A549 (cell line): ENCODE data around the gene FER.

Source experiments
- BHLHE40 ChIP-seq: IDR thresholded peaks from 2 replicates; pipeline ENCODE4 v1.6.1; 2012; ENCODE audit warnings: low read depth, low read length, inconsistent platforms
- CBX8 ChIP-seq: fragments of 200-600 bp; sonication (generic); IDR thresholded peaks from 2 replicates; pipeline ENCODE4 v1.6.1; 2016
- CEBPB ChIP-seq, 2 experiments: fragments of >200 bp in 1 of 2; sonication (Bioruptor Twin) in 1 of 2; formaldehyde crosslinking in 1 of 2; IDR thresholded peaks; 2 replicates each; pipeline ENCODE4 v1.6.1; 2012 to 2016
- CHD2 ChIP-seq: fragments of 150-350 bp; IDR thresholded peaks from 2 replicates; pipeline ENCODE4 v1.6.1; 2014; ENCODE audit warnings: low read length; ENCODE audit not compliant: partially characterized antibody
- CHD4 ChIP-seq: fragments of 200-600 bp; sonication (generic); IDR thresholded peaks from 2 replicates; pipeline ENCODE4 v1.6.1; 2016; ENCODE audit warnings: antibody characterized with exemption, mild to moderate bottlenecking, borderline replicate concordance
- CTCF ChIP-seq: fragments of >200 bp; sonication (Bioruptor Twin); formaldehyde crosslinking; IDR thresholded peaks from 3 replicates; pipeline ENCODE4 v1.5.1; 2016
- JUN ChIP-seq, 2 experiments: fragments of >200 bp; sonication (Bioruptor Twin); formaldehyde crosslinking; IDR thresholded peaks; 2 replicates in 1 of 2; 3 replicates in 1 of 2; pipeline ENCODE4 v1.6.1; 2016 to 2017
- RFX5 ChIP-seq: fragments of 450-650 bp; IDR thresholded peaks from 2 replicates; pipeline ENCODE4 v1.7.1; 2014; ENCODE audit warnings: antibody characterized with exemption, mild to moderate bottlenecking, moderate library complexity
- RNF2 ChIP-seq: fragments of 200-600 bp; sonication (generic); IDR thresholded peaks from 2 replicates; pipeline ENCODE4 v1.6.1; 2016; ENCODE audit warnings: low read depth, mild to moderate bottlenecking, antibody characterized with exemption, moderate library complexity, borderline replicate concordance

- TF ChIP-seq CHD2 (no peak), BHLHE40 (no peak), CTCF (no peak), CEBPB (IDR thresholded peaks at IDR 0.05) (no peak), RFX5 (no peak), CHD4 (no peak), JUN (IDR thresholded peaks at IDR 0.05) (no peak), RNF2 (no peak), CBX8 (no peak)
Measured at GRCh38 chr5:108930107-108930506, 182.4 kb downstream of the FER start.
